NCI-H1436 (cell line): ENCODE measurements around the gene OGFR.

Experiments
- DNase-seq: peaks from one replicate; lab custom pipeline; 2025; lab: John Stamatoyannopoulos, UW

Gene OGFR

GRCh38 chr20:62815066-62815991 is 10.7 kb downstream of the OGFR start:
- DNase-seq = no peak

- no peak for DNase-seq
These were observed 11.6 kb downstream of the OGFR start for GRCh38 chr20:62816031-62816883.

GRCh38 chr20:62816884-62817873 is 12.5 kb downstream of the OGFR start, which contains the start of gene COL9A3:
Gene COL9A3, plus strand, starts transcription at chr20:62817050. Its CDS starts 15 bp downstream, at chr20:62817065.
- DNase-seq = peak; percentile 21

GRCh38 chr20:62817975-62818591 is 13.4 kb downstream of the OGFR start:
- DNase-seq = no peak

GRCh38 chr20:62818592-62819493 is 14.2 kb downstream of the OGFR start:
- no peak for DNase-seq

- no peak for DNase-seq
These were observed 15.0 kb downstream of the OGFR start for GRCh38 chr20:62819494-62820174.

GRCh38 chr20:62820208-62820961 is 15.8 kb downstream of the OGFR start:
- no peak for DNase-seq

GRCh38 chr20:62820962-62821725 is 16.5 kb downstream of the OGFR start:
- DNase-seq = no peak

GRCh38 chr20:62821726-62822210 is 17.1 kb downstream of the OGFR start:
- DNase-seq = no peak

GRCh38 chr20:62822239-62822787 is 17.7 kb downstream of the OGFR start:
- no peak for DNase-seq

GRCh38 chr20:62822788-62823651 is 18.4 kb downstream of the OGFR start:
- peak; percentile 64 for DNase-seq

- no peak for DNase-seq
These were observed 19.2 kb downstream of the OGFR start for GRCh38 chr20:62823688-62824475.

- DNase-seq = peak; percentile 52
These were observed 20.1 kb downstream of the OGFR start for GRCh38 chr20:62824476-62825332.

GRCh38 chr20:62825333-62825985 is 20.8 kb downstream of the OGFR start:
- DNase-seq = no peak
